Stomach (tissue), 9 donors: ENCODE results near the gene USP48. TPM values are rescaled to one million over a fixed set of nuclear protein-coding genes. Genes with fewer than 3 reads are reported as not detected.

Source experiments
- DNase-seq, 2 donors: peaks; one replicate each; pipeline versions ENCODE4 v3.0.0 to v3.0.0-alpha.2; 2013 to 2019
- H3K27ac ChIP-seq, 5 donors: fragments of 200-600 bp in 4 of 5; sonication (generic) in 4 of 5; one replicate each; pipeline ENCODE4 v1.5.1; 2013 to 2019; ENCODE audit warnings: mild to moderate bottlenecking in 1 of 5, moderate library complexity in 1 of 5
- H3K27me3 ChIP-seq, 3 donors: fragments of 200-600 bp; sonication (generic); one replicate each; pipeline ENCODE4 v1.5.1; 2017 to 2019; ENCODE audit warnings: mixed run types in 1 of 3
- H3K36me3 ChIP-seq, 4 donors: fragments of 200-600 bp; sonication (generic); 1 replicate in 3 of 4; 2 replicates in 1 of 4; pipeline ENCODE4 v1.5.1; 2016 to 2019
- H3K4me1 ChIP-seq, 4 donors: fragments of 200-600 bp; sonication (generic); one replicate each; pipeline ENCODE4 v1.5.1; 2016 to 2019
- H3K4me3 ChIP-seq, 4 donors: fragments of 200-600 bp; sonication (generic) in 3 of 4; one replicate each; pipeline ENCODE4 v1.5.1; 2016 to 2019; ENCODE audit warnings: mild to moderate bottlenecking in 1 of 4
- H3K9me3 ChIP-seq, 4 donors: fragments of 200-600 bp; sonication (generic); one replicate each; pipeline ENCODE4 v1.5.1; 2016 to 2019
- EP300 ChIP-seq: sonication (generic); formaldehyde crosslinking; IDR thresholded peaks from one replicate; pipeline ENCODE4 v1.6.1; 2017; ENCODE audit warnings: antibody characterized with exemption
- POLR2A ChIP-seq, 4 donors: fragments of 450-650 bp; IDR thresholded peaks; one replicate each; pipeline ENCODE4 v1.6.1; 2016; ENCODE audit warnings: antibody characterized with exemption in 4 of 4, control low read depth in 2 of 4, mild to moderate bottlenecking in 1 of 4, moderate library complexity in 1 of 4
- POLR2AphosphoS5 ChIP-seq, 3 donors: sonication (generic); formaldehyde crosslinking; IDR thresholded peaks; one replicate each; pipeline ENCODE4 v1.6.1; 2016; ENCODE audit warnings: antibody characterized with exemption in 3 of 3
- WGBS, 5 donors: extraction: QIAGEN DNeasy Blood & Tissue Kit in 3 of 5; methylation state at CpG; one replicate each; pipeline versions ENCODE4 v1.1.5 to v1.1.7; 2013 to 2018; 5-methylcytosine and 5-hydroxymethylcytosine counted together
- intact Hi-C: fragments of 100-400 bp; cut with DNase I; formaldehyde crosslinking; loops from one replicate; pipeline ENCODE4 v1.15.1; 2023; ENCODE audit warnings: low total_unique reads
- polyA plus RNA-seq, 3 donors: library from polyadenylated mRNA; stranded (reverse); fragments of 200-250 nt; gene quantifications; one replicate each; pipeline ENCODE4 v1.2.3, GENCODE V29; 2013
- total RNA-seq, 5 donors: library from RNA; depleted of rRNA; stranded (reverse); fragments of >200 nt; gene quantifications; one replicate each; pipeline versions ENCODE4 v1.1.0 to v1.2.3, GENCODE V29; 2014 to 2016
- TF ChIP-seq, protein P1 (sequence below), 7 experiments: fragments of 450-650 bp in 4 of 7; fragments of 200-600 bp in 3 of 7; sonication (generic) in 3 of 7; IDR thresholded peaks; one replicate each; pipeline ENCODE4 v1.5.1; 2016 to 2019; ENCODE audit warnings: antibody characterized with exemption in 7 of 7, control low read depth in 2 of 7, mild to moderate bottlenecking in 1 of 7
- donor health status: healthy with polysubstance abuse.
- donor health status: Bipolar disorder and iron deficiency.
- donor health status: healthy.

The USP48 gene
- total and polyA plus RNA-seq, 8 donors: 12.7 to 144 (median 78.7) TPM

DNA sequence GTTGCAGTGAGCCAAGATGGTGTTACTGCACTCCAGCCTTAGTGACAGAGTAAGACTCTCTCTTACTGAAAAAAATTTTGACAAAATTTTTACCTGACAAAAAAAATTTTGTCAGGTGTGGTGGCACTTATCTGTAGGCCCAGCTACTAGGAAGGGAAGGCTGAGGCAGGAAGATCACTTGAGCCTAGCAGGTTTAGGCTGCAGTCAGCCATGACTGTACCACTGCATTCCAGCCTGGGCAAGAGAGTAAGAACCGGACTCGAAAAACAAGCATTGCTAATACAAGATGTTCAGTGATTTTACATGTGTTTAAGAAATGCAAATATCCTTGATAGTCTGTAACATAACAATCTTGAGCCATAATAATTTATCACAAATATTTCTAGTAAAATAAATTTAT lies 46.9 kb downstream of the USP48 start:
- Histone ChIP-seq H3K36me3 (peaks cover 36 to 91% (median 83%) of the 10 kb centered on the region in 4 donors), H3K9me3 (no peaks in the 10 kb centered on the region), H3K27me3 (no peaks in the 10 kb centered on the region), H3K4me1 (no peaks in the 10 kb centered on the region), H3K27ac (no peak overlapping the region), H3K4me3 (no peak overlapping the region)
- intact Hi-C loops: no loop called here
- DNase-seq: no peak
- 82 to 96% (median 93%) methylated on average over 2 of the region's 2 CpGs for WGBS, 5 donors
- TF ChIP-seq, protein P1, sequence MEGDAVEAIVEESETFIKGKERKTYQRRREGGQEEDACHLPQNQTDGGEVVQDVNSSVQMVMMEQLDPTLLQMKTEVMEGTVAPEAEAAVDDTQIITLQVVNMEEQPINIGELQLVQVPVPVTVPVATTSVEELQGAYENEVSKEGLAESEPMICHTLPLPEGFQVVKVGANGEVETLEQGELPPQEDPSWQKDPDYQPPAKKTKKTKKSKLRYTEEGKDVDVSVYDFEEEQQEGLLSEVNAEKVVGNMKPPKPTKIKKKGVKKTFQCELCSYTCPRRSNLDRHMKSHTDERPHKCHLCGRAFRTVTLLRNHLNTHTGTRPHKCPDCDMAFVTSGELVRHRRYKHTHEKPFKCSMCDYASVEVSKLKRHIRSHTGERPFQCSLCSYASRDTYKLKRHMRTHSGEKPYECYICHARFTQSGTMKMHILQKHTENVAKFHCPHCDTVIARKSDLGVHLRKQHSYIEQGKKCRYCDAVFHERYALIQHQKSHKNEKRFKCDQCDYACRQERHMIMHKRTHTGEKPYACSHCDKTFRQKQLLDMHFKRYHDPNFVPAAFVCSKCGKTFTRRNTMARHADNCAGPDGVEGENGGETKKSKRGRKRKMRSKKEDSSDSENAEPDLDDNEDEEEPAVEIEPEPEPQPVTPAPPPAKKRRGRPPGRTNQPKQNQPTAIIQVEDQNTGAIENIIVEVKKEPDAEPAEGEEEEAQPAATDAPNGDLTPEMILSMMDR (IDR thresholded peaks at IDR 0.05): no peak
- TF ChIP-seq POLR2A (IDR thresholded peaks at IDR 0.05) (no peak), EP300 (no peak), POLR2AphosphoS5 (IDR thresholded peaks at IDR 0.05) (no peak)

DNA sequence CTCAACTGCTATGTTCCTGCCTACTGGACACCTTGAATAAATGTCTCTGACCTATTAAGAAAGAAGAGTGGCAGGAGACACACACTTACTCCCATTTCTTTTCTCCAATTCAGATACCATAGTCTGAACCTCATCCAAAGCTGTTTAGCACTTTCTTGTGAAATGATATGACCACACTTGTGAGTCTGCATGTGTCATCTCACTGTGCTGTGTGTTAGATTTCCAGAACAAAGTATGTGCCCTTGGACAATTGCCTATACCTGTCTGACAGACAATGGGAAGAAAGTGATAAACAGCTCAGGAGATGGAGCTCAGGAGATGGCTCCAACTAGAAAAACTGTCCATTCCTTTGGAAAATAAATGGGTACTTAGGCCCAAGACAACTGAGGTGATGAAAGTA lies 48.4 kb downstream of the USP48 start:
- TF ChIP-seq POLR2A (IDR thresholded peaks at IDR 0.05): no peak
- TF ChIP-seq, protein P1 (IDR thresholded peaks at IDR 0.05): no peak
- H3K9me3 ChIP-seq: no peaks in the 10 kb centered on the region
- H3K27ac ChIP-seq: no peak overlapping the region
- H3K4me1 ChIP-seq: no peaks in the 10 kb centered on the region
- no peak overlapping the region for H3K4me3 ChIP-seq
- intact Hi-C loops: no loop called here
- peaks cover 36 to 89% (median 87%) of the 10 kb centered on the region in 4 donors for H3K36me3 ChIP-seq
- no peaks in the 10 kb centered on the region for H3K27me3 ChIP-seq
- DNase-seq: no peak

DNA sequence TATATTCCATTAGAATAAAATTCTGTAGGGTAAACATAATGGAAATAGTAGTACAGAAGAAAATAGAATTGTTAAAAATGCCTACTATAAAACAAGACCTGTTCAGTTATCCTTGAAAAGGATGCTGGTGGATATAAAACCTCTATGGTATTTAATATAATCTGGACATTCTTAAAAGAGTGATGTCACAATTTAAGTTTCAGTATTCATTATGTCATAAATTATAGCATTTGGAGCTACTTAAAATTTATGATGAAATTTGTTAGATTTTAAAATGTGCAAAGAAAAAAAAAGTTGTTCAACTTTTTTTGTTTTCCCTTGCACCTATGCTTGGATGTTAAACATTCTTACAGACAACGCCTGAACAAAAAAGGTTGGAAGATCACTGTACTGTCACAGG lies 50.3 kb downstream of the USP48 start:
- Histone ChIP-seq H3K36me3 (peaks cover 38 to 96% (median 92%) of the 10 kb centered on the region in 4 donors), H3K4me1 (no peaks in the 10 kb centered on the region), H3K4me3 (no peak overlapping the region), H3K9me3 (no peaks in the 10 kb centered on the region), H3K27ac (no peak overlapping the region), H3K27me3 (no peaks in the 10 kb centered on the region)
- DNase-seq: no peak
- 0 to 3% (median 0%) methylated on average over 1 of the region's 1 CpG for WGBS, 5 donors
- TF ChIP-seq, protein P1 (IDR thresholded peaks at IDR 0.05): no peak
- no peak for TF ChIP-seq POLR2A (IDR thresholded peaks at IDR 0.05)
- no peak for TF ChIP-seq EP300
- TF ChIP-seq POLR2AphosphoS5 (IDR thresholded peaks at IDR 0.05): no peak
- intact Hi-C loops: no loop called here

DNA sequence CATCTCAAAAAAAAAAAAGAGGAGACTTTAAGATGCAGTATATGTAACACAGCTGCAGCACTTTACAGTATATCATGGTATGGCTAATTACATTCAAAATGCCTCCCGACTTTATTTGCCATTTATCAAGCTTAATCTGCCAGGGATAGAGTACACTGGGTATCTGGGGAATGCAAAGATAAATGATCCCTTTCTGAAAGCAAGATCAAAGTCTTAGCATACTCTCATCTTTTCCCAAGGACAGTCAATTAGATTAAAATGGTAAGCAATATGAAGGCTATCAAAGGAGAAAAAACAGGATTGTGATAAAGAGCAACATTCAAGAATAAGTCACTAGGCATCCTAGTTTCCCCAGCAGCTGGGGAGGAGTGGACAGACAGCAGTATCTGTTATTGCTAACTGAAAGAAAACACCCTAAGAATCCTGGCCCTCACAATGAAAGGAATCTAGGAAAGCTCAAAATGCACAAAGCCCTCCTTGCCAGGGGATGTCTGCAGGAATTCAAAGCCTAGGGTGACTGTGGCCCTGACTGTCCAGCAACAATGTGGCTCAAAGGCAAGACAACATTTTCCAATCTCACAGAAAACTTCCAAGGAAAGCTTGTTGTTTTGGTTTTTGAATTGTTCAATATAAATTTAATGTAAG lies 57.1 kb downstream of the USP48 start:
- intact Hi-C loops: no loop called here
- H3K4me3 ChIP-seq: no peak overlapping the region
- H3K27me3 ChIP-seq: no peaks in the 10 kb centered on the region
- no peak for DNase-seq
- peaks cover 16 to 99% (median 92%) of the 10 kb centered on the region in 4 donors for H3K36me3 ChIP-seq
- H3K4me1 ChIP-seq: peaks cover 0 to 6% (median 0%) of the 10 kb centered on the region in 4 donors
- H3K27ac ChIP-seq: no peak overlapping the region
- no peaks in the 10 kb centered on the region for H3K9me3 ChIP-seq
- TF ChIP-seq, protein P1 (IDR thresholded peaks at IDR 0.05): no peak
- WGBS, 5 donors: 30 to 37% (median 31%) methylated on average over 1 of the region's 1 CpG
